AG09309 (cell line): ENCODE results near the gene KRTAP5-2.

Experiments used
- DNase-seq: peaks from one replicate; pipeline ENCODE4 v3.0.0-alpha.2; 2010; ENCODE audit warnings: low read depth
- H3K4me3 ChIP-seq: 2 replicates; pipeline ENCODE4 v1.5.1; 2011; ENCODE audit warnings: mild to moderate bottlenecking, low read depth, low read length, moderate library complexity; ENCODE audit not compliant: control insufficient read depth
- TF ChIP-seq, protein P1 (sequence below): IDR thresholded peaks from 2 replicates; pipeline ENCODE4 v1.5.1; 2011; ENCODE audit warnings: mild to moderate bottlenecking, low read depth, low read length, inconsistent platforms; ENCODE audit not compliant: insufficient read depth, control insufficient read depth; ENCODE audit errors: missing control alignments

KRTAP5-2 gene

DNA sequence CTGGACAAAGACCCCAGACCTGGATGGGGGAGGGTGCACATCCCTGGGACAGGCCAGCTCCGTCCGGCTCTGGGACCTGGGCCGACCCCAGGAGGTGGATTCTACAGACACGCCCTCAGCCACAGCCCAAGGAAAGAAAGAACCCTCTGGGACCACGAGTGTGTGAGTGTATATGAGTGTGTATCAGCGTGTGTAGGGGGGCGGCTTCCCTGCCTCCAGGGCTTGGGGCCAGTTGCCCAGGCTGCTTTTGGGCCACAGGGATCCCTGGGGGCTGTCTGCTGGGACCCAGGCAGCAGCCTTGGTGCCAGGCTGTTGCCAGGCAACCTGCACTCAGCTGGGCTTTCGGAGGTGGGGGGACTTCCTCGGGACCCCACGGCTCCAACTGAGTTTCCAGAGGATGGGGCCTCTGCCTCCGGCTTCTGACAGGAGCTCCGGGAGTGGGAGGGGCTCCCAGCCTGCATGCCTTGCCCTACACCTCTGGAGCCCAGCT, 34.9 kb downstream of the KRTAP5-2 start:
- DNase-seq: no peak
- H3K4me3 ChIP-seq: no peak overlapping the region
- TF ChIP-seq, protein P1, sequence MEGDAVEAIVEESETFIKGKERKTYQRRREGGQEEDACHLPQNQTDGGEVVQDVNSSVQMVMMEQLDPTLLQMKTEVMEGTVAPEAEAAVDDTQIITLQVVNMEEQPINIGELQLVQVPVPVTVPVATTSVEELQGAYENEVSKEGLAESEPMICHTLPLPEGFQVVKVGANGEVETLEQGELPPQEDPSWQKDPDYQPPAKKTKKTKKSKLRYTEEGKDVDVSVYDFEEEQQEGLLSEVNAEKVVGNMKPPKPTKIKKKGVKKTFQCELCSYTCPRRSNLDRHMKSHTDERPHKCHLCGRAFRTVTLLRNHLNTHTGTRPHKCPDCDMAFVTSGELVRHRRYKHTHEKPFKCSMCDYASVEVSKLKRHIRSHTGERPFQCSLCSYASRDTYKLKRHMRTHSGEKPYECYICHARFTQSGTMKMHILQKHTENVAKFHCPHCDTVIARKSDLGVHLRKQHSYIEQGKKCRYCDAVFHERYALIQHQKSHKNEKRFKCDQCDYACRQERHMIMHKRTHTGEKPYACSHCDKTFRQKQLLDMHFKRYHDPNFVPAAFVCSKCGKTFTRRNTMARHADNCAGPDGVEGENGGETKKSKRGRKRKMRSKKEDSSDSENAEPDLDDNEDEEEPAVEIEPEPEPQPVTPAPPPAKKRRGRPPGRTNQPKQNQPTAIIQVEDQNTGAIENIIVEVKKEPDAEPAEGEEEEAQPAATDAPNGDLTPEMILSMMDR: no peak

DNA sequence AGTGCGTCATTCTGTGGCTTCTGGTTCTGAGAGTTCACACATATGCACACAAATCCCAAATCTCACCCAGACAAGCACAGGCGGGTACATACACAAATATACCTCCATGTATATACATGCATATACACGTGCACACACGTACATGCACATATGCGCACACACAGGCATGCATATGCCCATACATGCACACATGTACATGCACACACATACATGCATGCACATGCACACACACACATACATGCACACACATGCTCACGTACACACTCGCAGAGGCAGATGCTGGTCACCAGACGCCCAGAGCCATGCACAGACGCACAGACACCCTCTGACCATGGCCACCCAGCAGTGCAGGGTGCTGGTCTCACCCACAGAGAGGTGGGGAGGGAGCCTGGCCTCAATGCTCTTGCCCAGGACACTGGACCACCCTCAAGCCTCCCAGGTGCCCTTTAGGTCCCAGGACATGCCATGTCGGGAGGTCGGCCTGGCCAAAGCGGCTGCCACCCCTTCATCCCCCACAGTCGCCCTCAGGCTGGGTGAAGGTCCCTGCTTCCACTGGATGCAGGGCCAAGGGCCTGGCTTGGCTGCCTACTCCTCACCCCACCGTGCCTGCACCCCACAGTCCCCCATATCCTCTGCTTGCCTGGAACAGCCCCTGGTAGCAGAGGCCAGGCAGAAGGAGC, 35.5 kb downstream of the KRTAP5-2 start:
- no peak for DNase-seq
- no peak overlapping the region for H3K4me3 ChIP-seq
- TF ChIP-seq, protein P1: no peak

DNA sequence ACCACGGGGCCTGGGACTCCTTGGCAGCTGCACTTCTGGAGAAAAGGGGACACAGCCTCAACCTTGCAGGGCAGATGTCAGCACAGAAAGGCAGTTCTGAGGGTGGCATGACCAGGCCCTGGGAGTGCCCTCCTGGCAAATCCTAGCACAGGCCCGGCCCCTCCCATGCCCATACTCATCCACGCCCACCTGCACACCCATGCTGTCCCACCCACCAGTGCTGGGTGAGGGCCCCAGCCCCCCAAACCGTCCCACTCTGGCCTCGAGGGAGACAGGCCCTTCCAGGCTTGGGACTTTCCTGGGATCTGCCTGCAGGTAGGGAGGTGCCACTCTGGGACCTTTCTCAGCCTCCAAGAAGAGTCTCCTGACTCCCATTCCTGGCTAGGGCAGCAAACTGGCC, 36.1 kb downstream of the KRTAP5-2 start:
- TF ChIP-seq, protein P1: no peak
- DNase-seq: no peak
- H3K4me3 ChIP-seq: no peak overlapping the region

DNA sequence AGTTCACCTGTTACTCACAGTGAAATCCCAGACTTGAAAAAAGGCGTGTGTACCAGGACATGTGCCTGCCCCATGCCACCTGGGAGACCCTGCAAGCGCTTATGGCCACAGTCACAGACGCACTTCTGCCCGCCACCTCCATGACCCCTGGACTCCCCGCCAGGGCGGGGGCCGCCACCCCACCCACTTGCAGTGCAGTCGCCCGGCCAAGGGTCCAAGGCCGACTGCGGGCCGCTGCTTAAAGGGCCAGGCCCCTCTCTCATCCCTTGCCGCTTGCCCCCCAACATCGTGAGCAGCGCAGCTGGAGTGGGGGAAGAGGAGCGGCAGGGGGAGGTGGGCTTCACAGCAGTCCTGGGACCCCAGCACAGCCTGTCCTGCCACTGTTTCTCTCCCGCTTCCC, 36.8 kb downstream of the KRTAP5-2 start:
- TF ChIP-seq, protein P1: no peak
- H3K4me3 ChIP-seq: no peak overlapping the region
- no peak for DNase-seq

DNA sequence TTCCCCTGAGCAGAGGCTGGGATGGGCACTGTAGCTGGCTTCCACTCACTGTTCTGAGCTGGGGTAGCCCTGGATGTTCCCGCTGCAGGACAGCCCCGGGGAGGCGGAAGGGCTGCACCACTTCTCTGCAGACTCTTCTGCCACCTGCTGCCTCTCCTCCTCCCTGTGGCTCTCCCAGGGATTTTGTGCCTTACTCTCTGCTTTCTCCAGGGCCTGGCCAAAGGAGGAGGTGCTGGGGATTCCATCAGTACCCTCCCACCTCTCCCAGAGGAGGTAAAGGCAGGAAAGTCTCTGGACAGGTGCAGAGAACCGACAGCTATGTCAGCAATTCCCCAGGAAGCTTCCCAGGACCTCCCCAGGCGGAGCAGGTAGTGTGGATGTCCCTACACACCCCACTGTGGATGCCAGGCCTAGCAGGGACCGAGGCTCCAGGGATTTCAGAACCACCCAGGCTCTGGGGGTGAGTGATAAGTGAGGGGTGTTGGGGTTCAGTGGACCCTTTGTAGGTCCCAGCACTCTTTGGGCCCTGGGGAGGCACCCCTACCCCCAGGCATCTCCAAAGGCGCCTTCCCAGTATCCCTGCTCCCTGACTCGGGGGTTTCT, 37.3 kb downstream of the KRTAP5-2 start:
- TF ChIP-seq, protein P1: no peak
- no peak overlapping the region for H3K4me3 ChIP-seq
- DNase-seq: no peak

DNA sequence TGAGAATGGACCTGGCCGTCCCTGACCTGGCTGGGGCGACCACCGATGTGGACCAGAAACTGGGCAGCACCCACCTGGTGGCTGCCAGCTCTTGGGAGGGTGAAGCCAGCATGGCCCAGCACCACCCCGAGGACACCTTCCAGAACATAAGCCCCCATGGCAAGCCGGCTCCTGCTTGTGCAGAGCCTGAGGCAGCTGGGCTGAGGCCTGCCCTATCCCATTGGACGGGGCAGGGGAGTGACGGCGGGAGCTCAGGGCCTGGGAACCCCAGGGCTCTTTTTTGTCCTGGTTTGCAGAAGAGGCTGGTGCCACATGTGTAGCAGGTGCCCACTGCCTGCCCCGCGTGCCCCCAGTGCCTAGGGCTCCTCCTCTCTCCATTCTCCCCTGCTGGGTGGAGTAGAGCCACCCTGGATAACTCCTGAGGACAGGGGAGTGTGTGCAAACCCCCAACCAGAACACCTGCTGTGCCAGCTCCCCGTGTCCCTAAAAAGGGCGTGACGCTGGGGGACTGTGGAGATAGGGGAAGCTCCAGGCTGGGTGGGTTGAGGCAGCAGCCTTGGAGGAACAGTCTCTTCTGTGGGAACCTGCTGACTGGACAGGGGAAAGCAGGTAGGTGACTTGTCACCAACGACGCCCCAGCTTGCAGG, 38.0 kb downstream of the KRTAP5-2 start:
- TF ChIP-seq, protein P1: no peak
- no peak for DNase-seq
- no peak overlapping the region for H3K4me3 ChIP-seq
